Ishikawa (cell line): ENCODE measurements around the gene CLDN4.

Experiments used
- CREB1 ChIP-seq: IDR thresholded peaks from 2 replicates; pipeline ENCODE4 v1.6.1; 2012; ENCODE audit warnings: low read depth
- EP300 ChIP-seq: IDR thresholded peaks from 2 replicates; pipeline ENCODE4 v1.6.1; 2012; ENCODE audit warnings: borderline replicate concordance
- TAF1 ChIP-seq: IDR thresholded peaks from 2 replicates; pipeline ENCODE4 v1.6.1; 2012; ENCODE audit warnings: low read depth, mild to moderate bottlenecking
- TEAD4 ChIP-seq: IDR thresholded peaks from 2 replicates; pipeline ENCODE4 v1.6.1; 2012

DNA sequence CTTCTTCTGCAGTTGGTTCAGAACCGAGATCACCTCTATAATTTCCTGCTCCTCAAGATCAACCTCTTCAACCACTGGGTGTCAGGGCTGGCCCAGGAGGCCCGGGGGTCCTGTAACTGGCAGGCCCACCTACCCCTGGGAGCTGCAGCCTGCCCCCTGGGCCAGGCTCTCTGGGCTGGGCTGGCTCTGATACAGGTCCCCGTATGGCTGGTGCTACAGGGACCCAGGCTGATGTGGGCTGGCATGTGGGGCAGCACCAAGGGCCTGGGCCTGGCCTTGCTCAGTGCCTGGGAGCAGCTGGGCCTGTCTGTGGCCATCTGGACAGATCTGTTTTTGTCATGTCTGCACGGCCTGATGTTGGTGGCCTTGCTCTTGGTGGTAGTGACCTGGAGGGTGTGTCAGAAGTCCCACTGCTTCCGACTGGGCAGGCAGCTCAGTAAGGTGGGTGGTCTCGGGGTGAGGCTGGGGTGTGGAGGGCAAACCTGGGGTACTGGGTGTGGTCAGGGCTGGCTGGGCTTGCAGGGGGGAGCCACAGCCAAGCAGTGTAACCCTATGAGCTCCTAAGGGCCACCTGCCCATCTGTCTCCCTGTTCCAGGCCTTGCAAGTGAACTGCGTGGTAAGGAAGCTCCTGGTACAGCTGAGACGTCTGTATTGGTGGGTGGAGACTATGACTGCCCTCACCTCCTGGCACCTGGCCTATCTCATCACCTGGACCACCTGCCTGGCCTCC, 34.4 kb downstream of the CLDN4 start:
- TF ChIP-seq EP300 (no peak), CREB1 (no peak), TAF1 (no peak), TEAD4 (no peak)
